OCI-LY1 (cell line): ENCODE measurements around the gene HIVEP1.

Source experiments
- EZH2 ChIP-seq: fragments of 200-600 bp; sonication (generic), shearing (Covaris generic); IDR thresholded peaks from 2 replicates; pipeline ENCODE4 v1.8.0; 2017; ENCODE audit warnings: borderline replicate concordance, mixed run types, mild to moderate bottlenecking, antibody characterized with exemption, low read length, moderate library complexity, mixed read lengths
- TF ChIP-seq, protein P1 (sequence below): fragments of 200-600 bp; sonication (generic), shearing (Covaris generic); IDR thresholded peaks from 2 replicates; pipeline ENCODE4 v1.5.1; 2017; ENCODE audit warnings: mild to moderate bottlenecking, antibody characterized with exemption, low read length, moderate library complexity, mixed read lengths

DNA sequence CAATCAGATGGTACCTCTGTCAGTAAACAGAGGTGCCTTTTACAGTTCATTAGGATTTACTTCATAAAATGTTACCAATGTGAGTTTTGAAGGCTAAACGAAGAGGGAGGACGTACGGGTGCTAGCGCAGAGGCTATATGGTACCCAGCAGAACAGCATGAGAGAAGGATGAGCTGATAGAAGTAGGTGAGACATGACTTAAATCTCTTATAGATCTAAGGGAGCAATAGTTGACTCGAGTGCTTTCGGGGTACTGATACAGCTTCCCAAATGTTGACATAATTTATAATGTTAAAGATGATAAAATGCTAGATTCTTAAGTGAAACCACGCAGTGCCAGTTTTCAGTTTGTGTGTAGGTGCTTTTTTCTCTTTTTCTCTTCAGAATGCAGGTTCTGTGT is 72.6 kb downstream of the HIVEP1 start:
- TF ChIP-seq EZH2, result no peak
- TF ChIP-seq, protein P1, sequence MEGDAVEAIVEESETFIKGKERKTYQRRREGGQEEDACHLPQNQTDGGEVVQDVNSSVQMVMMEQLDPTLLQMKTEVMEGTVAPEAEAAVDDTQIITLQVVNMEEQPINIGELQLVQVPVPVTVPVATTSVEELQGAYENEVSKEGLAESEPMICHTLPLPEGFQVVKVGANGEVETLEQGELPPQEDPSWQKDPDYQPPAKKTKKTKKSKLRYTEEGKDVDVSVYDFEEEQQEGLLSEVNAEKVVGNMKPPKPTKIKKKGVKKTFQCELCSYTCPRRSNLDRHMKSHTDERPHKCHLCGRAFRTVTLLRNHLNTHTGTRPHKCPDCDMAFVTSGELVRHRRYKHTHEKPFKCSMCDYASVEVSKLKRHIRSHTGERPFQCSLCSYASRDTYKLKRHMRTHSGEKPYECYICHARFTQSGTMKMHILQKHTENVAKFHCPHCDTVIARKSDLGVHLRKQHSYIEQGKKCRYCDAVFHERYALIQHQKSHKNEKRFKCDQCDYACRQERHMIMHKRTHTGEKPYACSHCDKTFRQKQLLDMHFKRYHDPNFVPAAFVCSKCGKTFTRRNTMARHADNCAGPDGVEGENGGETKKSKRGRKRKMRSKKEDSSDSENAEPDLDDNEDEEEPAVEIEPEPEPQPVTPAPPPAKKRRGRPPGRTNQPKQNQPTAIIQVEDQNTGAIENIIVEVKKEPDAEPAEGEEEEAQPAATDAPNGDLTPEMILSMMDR, result no peak
